ENCODE data around the gene AFDN.

DNA sequence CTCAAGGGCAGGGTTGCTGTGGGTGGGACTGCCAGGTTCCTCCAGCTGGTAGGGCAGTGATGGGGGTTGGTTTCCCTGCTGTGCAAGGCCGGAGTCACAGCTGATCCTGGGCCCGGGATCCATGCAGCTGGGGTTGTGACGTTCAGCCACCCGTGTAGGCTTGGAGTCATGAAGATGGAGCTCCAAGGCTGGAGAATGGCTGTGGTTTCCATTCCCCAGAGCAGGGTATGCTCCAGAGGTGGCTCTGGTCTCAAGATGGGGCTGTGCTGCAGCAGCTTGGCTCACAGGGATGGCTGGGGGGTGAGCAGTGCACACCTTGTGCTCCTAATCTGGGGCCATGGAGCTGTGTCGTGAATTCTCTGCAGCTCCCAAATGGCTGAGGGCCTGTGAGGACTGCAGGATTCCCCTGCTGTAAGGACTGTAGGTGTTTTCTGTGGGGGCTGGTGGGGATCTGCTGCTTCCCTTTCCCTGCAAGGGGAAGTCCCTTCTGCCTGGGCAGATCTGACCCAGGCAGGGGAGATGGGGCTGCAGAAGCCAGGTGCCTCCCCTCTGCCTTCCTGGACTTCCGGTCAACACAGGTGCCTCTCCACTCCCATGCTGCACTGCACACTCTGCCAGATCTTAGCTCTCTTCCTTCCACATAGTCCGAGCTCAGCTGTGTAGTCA lies 186.7 kb downstream of the AFDN start:
- TF ChIP-seq, protein P1, sequence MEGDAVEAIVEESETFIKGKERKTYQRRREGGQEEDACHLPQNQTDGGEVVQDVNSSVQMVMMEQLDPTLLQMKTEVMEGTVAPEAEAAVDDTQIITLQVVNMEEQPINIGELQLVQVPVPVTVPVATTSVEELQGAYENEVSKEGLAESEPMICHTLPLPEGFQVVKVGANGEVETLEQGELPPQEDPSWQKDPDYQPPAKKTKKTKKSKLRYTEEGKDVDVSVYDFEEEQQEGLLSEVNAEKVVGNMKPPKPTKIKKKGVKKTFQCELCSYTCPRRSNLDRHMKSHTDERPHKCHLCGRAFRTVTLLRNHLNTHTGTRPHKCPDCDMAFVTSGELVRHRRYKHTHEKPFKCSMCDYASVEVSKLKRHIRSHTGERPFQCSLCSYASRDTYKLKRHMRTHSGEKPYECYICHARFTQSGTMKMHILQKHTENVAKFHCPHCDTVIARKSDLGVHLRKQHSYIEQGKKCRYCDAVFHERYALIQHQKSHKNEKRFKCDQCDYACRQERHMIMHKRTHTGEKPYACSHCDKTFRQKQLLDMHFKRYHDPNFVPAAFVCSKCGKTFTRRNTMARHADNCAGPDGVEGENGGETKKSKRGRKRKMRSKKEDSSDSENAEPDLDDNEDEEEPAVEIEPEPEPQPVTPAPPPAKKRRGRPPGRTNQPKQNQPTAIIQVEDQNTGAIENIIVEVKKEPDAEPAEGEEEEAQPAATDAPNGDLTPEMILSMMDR (IDR thresholded peaks at IDR 0.05), result no peak
- TF ChIP-seq POLR2AphosphoS5 (IDR thresholded peaks at IDR 0.05; ENCODE audit: insufficient read depth in 1 of 2, low read depth in 1 of 2) (no peak), POLR2A (IDR thresholded peaks at IDR 0.05) (no peak)

All from vagina (tissue), 2 donors.